ENCODE measurements around the gene LY9.
"Not testable (repeated sequence)": the region's sequence is repeated elsewhere in the genome, so short reads cannot be mapped to it uniquely, and the experiment has no call there.

Gene LY9

DNA sequence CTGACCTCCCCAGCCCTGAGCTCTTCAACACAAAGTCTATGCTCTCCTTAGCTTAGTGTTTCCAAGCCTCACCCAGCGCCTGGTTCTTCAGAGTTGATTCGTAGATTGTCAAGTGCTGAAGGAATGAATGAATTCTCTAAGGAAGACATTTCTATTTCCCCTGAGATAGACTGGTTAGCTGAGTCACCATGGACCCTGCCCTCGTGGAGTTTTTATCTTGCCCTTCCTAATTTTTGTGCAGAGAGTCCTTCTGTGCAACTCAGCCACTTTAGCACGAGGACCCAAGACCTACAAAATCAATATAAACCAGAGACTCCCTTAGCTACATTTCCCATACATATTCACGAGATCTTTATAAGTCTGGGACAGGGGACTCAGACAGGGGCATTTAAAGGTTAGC is 69.4 kb downstream of the LY9 start:
- no peak for DNase-seq (ENCODE audit: low read depth in 2 of 2)

GRCh38 chr1:160866001-160866694 is 70.2 kb downstream of the LY9 start:
- no peak for DNase-seq (ENCODE audit: low read depth in 2 of 2)

GRCh38 chr1:160866695-160867260 is 70.8 kb downstream of the LY9 start:
- DNase-seq (ENCODE audit: low read depth in 2 of 2) = no peak

DNA sequence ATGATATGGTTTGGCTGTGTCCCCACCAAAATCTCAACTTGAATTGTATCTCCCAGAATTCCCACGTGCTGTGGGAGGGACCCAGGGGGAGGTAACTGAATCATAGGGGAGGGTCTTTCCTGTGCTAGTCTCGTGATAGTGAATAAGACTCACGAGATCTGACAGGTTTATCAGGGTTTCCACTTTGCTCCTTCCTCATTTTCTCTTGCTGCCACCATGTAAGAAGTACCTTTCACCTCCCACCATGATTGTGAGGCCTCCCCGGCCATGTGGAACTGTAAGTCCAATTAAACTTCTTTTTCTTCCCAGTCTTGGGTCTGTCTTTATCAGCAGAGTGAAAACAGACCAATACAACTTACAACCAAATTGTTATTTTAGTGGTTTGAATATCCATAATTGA is 71.7 kb downstream of the LY9 start:
- not testable (repeated sequence) for DNase-seq (ENCODE audit: low read depth in 2 of 2)

GRCh38 chr1:160868141-160868540 is 72.2 kb downstream of the LY9 start:
- DNase-seq (ENCODE audit: low read depth in 2 of 2) = no peak

DNA sequence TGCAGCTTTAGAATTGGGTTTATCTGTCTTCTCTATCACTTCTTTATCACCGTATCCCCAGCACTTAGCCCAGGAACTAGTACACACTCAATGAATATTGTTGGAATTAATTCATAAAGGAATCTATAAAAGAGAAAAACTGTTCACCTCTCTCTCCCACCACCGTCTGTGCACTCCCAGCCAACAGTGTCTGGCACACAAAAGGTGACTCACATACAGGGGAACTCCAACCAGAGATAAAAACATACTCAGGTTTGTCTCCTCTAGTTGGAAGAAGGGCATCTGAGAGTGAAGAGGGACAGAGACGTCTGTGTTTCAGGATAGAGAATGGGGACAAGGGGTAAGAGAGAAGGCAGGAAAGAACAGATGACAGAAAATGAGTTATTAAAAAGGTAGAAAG is 79.0 kb downstream of the LY9 start:
- DNase-seq (ENCODE audit: low read depth in 2 of 2) = no peak

DNA sequence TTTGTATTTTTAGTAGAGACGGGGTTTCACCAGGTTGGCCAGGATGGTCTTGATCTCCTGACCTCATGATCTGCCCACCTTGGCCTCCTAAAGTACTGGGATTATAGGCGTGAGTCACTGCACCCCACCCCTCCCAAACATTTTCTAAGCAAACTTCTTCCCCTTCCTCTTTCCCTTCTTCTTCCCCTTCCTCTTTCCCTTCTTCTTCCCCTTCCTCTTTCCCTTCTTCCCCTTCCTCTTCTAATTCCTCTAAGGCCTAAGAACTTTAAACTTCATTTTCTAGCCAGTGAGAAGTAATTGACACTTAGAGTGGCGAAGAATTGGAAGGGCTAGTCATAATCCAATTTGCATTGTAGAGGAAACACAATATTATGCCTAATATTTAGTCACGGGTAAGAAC is 79.6 kb downstream of the LY9 start:
- not testable (repeated sequence) for DNase-seq (ENCODE audit: low read depth in 2 of 2)

GRCh38 chr1:160876311-160876710 is 80.3 kb downstream of the LY9 start:
- no peak for DNase-seq (ENCODE audit: low read depth in 2 of 2)

GRCh38 chr1:160877221-160877620 is 81.2 kb downstream of the LY9 start:
- DNase-seq (ENCODE audit: low read depth in 2 of 2) = no peak

Measured in fibroblast of skin of left biceps (primary cell).